DMS53 treated with DMSO at 0.1 percent for 48 hours (cell line): ENCODE data around the gene CTNNAL1.

Experiments used
- DNase-seq: peaks from one replicate; lab custom pipeline; 2025; ENCODE audit not compliant: unreplicated experiment; lab: John Stamatoyannopoulos, UW

CTNNAL1 gene

DNA sequence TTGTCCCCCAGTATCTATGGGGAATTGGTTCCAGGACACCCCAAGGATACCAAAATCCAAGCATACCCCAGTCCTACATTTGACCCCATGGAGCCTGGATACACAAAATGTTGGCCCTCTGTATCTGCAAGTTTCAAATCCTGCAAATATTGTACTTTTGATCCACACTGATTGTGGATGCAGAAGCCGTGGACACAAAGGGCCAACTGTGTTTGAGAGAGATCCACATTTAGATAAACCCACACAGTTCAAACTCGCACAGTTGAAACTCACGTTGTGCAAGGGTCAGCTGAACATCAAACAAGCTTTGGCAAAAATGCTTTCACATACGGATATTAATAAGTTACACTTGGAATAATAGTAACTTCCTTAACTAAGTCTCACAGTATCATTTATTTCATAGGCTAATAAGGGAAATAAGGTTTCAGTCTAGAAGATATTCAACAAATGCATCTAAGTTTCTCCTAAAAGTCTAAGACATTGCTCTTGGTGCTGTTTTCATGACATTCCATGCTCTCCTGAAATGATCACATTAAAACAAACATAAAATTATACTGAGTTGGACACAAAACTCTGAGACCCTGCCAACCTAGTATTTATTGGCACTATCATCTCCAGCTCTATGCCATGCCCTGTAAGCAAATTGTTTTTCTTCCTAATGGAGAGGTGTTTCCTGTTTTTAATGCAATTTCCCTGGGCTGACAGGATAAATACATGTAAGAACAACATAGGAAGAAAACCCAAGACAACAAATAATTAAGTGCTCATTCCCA is 118.9 kb downstream of the CTNNAL1 start:
- no peak for DNase-seq
